Muscle of arm (tissue), 12 donors: ENCODE data around the gene ZFX. TPM values are rescaled to one million over a fixed set of nuclear protein-coding genes. Genes with fewer than 3 reads are reported as not detected.
"Not testable (repeated sequence)": the region's sequence is repeated elsewhere in the genome, so short reads cannot be mapped to it uniquely, and the experiment has no call there.

Source experiments
- DNase-seq: peaks from one replicate; pipeline ENCODE4 v3.0.0-alpha.2; 2013
- polyA plus RNA-seq, 12 donors: library from polyadenylated mRNA; unstranded; fragments of 120-200 nt; gene quantifications; one replicate each; pipeline ENCODE4 v1.2.1, GENCODE V29; 2013; ENCODE audit not compliant: insufficient read length in 12 of 12

The ZFX gene
- polyA plus RNA-seq, 12 donors, result 17.4 to 39.6 (median 25.3) TPM; not detected in 1

DNA sequence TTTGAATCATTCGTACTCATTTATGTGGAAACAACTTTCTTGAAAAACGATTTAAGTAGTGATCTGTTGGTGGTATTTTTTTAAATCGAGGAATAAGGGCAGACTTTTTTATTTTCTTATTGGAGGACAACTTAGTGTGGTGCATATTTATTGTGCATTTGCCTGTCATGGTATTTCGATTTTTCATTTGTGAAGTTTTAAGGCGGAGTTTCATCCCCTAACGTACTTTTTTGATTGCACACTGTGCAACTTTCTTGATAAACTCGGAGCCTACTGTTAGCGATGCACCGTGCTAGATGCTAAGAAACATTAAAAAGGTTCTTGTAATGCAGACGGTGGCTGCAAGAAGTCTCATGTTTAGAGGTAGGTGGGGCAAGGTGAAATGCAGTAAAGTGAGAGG is 1.4 kb downstream of the ZFX start:
- no peak for DNase-seq

DNA sequence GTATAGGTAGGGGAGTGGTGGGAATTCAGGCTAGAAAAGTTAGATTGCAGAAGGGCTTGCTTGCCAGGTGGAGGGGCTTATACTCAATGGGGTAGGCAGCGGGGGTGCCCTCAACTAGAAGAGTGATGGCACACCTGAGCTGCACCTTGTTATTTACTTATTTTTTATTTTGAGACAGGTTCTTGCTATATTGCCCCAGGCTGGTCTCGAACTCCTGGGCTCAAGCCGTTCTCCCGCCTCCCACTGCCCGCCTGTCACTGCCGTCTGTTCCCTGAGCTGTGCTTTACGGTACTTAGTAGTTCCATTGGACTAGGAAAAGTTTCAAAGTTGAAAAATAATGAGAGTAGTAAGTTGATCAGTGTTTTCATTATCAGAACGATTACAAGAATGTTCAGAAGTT is 2.0 kb downstream of the ZFX start:
- DNase-seq, result no peak

DNA sequence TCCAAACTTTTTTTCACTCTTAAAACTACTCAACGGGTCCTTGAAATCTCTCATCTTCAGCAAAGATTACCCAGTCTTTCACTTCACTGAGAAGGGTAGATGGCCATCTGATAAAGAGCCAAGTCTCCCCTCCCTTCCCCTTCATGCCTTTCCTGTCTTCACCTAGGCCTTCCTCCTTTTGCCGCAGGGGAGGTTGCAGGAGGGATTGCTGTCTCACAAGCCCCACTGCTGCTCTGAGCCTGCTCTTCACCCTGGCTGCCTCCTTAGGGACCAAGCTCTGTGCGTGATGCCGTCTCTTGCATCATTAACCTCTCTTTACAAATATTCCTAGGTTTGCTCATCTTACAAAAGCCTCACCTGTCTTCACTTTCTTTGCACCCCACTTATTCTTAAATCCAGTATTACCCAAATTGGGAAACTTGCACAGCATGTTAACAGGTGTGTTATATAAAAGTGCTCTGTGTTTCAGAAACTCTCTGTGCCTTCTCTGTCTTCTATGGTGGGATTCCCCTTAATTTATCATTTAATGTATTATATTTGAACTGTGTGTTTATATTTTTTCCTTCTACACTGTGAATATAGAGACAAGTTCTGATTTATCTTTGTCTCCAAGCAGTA is 3.8 kb downstream of the ZFX start:
- DNase-seq, result no peak

DNA sequence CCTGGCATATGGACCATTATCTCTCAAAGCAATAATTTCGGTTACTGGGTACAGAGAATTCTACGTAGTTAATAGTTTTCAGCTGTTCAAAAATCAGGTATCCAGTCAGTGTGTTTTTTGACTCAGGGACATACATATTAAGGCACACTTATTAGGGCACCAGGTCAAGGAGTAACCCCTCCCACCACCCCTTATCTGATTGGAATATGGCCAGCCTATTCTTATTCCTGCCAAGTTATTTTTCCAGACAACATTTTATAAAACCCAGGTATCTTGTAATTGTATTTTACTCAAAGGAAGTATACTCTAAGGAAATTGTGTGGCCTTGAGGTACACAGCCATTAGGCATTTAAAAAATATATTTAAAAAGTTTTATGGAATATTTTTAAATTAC is 4.3 kb downstream of the ZFX start:
- DNase-seq, result no peak

DNA sequence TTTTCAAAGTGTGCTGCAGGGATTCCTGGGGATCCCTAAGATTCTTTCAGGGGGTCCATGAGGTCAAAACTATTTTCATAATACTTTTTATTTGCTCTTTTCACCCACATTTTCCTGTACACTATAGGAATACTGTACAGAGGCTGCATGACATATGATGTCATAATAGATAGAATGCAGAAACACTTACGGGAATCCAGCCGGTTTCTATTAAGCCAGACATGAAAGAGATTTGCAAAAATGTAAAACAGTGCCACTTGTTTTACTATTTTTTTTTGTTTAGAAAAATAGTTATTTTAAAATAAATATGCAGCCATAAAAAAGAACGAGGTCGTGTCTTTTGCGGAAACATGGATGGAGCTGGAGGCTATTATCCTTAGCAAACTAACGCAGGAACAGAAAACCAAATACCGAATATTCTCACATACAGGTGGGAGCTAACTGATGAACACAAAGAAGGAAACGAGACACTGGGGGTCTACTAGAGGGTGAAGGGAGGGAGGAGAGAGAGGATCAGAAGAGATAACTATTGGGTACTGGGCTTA is 5.0 kb downstream of the ZFX start:
- DNase-seq, result no peak

DNA sequence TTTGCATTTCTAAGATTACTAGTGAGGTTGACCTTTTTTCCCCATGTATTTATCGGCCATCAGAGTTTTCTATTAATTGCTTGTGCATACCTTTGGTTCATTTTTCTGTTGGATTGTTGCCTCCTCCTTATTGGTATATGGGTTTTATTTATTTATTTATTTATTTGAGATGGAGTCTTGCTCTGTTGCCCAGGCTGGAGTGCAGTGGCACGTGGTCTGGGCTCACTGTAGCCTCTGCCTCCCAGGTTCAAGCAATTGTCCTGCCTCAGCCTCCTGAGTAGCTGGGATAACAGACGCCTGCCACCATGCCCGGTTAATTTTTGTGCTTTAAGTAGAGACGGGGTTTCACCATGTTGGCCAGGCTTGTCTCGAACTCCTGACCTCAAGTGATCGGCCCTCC is 6.2 kb downstream of the ZFX start:
- DNase-seq, result not testable (repeated sequence)

DNA sequence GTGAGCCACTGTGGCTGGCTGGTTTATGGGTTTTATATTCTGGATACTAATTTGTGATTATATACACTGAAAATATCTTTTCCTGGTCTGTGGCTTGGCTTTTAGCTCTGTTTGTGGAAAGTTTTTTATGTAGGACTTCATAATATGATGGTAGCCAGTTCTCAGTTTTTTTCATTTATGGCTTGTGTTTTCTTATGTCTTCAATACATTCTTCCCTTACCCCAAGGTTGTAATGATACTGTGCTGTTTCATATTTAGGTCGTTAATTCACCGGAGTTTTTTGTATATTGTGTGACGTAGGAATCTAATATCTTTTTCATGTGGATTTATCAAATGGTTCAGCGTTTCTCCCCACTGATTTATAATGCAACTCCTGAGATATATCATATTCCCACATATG is 6.6 kb downstream of the ZFX start:
- DNase-seq, result no peak

DNA sequence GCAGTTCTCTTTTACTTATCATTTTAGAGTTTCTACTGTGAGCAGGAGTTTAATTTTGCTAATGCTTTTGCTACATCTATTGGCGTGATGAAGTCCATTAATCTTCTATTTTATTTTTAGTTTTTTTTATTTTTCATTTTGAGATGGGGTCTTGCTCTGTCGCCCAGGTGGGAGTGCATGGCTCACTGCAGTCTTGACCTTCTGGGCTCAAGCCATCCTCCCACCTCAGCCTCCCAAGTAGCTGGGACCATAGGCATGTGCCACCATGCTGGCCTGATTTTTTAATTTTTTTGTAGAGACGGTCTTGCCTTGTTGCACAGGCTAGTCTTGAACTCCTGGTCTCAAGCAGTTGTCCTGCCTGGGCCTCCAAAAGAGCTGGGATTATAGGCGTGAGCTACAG is 9.4 kb downstream of the ZFX start:
- no peak for DNase-seq

DNA sequence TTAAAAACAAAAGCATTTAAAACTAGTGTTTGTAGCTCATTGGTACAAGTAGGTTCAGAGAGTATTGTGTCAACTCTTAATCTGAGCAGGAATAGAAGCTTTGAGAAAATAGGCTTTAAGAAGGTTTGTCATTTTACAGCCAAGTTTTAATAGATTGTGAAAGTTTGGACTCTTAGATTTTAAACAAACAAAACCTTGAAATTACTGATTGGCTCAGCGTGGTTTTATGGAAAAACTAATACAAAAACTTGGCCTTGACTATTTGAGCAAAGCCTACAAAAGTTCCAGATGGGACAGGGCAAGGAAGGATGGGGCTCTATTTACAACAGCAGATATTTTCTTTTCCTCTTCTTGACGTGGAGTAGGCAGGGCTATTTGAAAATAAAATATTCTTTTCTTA is 16.5 kb downstream of the ZFX start:
- DNase-seq, result no peak

DNA sequence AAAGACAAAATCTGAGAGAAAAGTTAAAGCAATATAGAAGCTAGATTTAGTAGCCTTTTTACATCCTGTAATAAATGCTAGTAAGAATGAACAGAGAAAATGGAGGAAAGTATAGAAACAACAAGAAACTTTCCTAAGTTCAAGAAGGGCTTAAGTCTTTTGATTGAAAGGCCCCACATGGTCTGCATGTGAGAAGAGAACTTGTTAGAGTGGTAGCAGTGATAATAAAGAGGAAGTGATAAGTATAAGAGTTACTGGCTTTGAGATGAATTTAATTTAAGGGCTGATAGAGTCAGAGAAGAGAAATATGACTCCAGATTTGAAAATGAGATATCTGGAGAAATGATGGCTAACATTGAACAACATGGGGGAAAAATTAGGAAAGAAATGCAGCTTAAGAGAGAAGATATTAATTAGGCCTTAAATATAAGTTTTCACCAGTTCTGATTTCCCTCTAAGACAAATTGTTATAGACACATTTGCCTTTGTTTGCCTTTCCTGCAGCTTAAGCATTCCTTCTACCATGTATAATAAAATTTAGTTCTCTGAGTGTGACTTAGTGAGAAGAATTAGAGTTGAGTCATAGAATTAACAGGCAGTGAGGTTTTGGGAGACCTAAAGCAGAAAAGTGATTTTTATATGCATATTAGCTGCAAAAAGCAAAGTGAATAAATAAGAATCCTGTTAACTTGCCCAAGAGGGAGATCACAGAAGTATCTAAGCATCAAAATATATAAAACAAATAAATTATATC is 18.4 kb downstream of the ZFX start:
- DNase-seq, result no peak

DNA sequence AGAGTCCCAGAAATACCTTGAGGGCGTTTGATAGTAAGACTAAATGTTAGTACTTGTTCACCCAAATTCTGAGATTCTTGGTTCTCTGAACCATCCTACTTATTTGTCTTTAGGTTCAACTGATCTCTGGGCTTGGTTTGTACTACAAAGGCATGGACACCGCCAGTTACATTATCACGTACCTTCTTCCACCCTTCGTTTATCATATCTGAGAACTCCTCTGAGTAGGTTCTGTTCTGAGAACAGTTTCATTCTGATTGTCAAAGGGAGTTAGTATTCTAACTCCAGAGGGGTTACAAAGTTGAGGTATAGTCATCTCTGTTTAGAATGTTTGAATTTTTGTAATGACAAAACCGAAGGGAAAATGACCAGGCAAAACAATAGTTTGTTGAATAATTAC is 19.3 kb downstream of the ZFX start:
- DNase-seq, result no peak

DNA sequence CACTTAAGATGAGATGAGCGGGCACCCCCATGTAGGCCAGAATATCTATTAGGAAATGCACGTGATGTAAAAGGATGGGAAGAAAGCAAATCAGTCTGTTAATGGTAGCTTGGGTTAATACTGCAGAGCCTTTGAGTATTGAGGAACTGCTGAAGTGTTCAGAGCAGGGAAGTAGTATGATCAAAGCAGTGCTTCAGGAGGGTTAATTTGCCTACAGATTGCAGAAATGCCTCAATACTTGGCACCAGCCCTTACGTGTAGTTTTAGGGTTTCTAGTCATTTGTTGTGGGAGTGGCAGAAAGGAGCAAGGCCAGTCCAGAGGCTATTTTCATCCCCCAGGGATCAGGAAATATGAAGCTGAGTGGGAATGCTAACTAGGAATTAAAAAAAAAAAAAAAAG is 19.7 kb downstream of the ZFX start:
- DNase-seq, result no peak

DNA sequence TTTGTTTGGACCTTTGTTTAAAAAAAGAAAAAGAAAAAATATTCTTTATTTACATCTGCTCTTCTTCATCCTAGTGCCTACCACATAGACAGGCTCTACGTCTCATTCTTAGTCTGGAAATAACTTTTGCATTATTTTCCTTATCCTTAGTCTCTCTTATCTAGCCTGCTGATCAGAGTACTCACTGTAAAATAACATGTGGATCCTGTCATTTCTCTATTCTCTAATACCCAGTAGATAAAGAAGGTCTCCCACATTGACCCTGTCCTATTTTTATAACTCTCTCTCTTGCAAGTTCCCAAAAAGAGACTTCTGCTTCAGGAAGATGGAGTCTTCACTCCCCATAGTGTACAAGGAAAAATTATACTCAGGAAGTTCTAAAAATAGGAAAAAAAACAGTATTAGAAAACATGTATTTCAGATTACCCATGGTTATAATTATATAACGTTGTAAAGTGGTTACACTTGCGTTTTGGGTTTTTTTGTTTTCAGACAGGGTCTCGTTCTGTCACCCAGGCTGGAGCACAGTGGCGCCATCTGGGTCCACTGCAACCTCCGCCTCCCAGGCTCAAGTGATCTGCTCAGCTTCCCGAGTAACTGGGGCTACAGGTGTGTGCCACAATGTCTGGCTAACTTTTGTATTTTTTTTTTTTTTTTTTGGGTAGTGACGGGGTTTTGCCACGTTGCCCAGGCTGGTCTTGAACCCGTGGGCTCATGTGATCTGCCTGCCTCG is 23.8 kb downstream of the ZFX start:
- DNase-seq, result no peak

DNA sequence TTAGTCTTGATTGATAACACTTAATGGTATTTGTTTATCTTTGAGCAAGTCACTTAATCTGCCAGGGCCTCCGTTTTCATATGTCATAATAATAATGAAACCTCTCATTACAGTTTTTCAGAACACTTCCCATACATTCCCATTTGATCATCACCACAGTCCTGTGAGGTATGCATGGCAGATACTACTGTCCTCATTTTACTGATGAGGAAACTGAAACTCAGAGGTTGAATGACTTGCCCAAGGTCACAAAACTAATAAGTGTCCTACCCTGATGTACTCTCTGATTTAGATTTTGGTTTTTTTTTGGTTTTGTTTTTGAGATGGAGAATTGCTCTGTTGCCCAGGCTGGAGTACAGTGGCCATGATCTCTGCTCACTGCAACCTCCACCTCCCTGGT is 25.7 kb downstream of the ZFX start:
- DNase-seq, result no peak

DNA sequence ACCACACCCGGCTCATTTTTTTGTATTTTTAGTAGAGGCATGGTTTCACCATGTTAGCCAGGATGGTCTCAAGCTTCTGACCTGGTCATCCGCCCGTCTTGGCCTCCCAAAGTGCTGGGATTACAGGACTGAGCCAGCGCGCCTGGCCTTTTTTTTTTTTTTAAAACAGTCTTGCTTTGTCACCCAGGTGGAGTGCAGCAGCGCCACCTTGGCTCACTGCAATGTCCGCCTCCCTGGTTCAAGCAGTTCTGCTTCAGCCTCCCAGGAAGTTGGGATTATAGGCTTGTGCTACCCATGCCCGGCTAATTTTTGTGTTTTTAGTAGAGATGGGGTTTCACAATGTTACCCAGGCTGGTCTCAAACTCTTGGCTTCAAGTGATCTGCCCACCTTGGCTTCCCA is 28.9 kb downstream of the ZFX start:
- DNase-seq, result no peak

DNA sequence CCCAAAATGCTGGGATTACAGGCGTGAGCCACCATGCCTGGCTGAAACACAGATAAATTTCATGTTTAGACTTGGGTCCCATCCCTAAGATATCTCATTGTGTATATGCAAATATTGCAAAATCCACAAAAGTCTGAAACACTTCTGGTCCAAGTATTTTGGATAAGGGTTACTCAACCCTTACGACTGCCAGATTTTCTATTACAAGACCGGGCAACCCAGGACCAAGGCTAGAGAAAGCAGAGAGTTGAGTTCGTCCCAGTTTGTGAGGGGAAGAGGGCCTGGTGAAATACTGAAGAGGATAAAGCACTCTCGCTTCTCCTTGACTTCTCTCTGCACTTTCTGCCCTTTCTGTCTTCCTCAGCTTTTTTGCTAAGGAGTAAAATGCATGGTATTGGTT is 34.5 kb downstream of the ZFX start:
- DNase-seq, result no peak

DNA sequence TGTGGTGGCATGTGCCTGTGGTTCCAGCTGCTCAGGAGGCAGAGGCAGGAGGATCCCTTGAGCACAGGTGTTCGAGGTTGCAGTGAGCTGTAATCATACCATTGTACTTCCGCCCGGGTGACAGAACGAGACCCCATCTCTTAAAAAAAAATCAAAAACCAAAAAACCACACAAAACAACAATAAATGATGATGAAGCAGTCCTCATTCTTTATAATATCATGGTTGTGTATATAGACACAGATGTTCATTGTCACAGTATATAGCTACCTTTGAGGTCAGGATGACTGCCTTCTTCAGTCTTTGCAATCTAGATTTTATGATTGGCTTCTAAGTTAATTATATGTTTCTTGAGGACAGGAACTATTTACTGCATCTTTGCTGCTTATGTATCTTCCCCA is 37.0 kb downstream of the ZFX start:
- no peak for DNase-seq

DNA sequence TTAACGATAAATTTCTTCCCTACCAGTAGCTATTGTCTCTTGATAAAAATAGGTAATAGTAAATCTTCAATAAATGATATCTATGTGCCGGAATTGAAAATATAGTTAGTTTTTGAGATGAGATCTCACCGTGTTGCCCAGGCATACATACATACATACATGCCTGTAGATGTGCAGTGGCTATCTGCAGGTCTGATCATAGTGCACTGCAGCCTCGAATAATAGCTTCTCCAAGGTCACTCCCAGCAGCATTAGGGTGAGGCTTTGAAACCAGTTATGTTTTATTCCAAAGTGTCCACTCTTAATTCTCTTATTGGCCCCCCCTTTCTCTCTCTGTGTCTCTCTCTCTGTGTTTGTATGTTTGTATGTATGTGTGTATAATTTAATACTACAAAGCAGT is 37.5 kb downstream of the ZFX start:
- DNase-seq, result no peak

DNA sequence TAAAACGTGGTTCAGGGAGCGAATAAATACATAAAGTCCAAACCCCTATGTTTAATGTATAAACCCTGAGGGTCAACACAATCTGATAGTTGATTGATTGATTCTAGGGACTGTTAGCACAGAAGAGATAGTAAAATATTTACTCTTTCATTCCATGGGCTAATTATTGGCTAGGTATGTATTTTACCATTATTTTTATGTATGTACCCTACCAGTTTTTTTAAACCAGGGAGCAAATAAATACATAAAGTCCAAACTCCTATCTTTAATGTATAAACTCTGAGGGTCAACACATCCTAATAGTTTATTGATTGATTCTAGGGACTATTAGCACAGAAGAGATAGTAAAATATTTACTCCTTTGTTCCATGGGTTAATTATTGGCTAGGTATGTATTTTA is 40.0 kb downstream of the ZFX start:
- DNase-seq, result no peak

DNA sequence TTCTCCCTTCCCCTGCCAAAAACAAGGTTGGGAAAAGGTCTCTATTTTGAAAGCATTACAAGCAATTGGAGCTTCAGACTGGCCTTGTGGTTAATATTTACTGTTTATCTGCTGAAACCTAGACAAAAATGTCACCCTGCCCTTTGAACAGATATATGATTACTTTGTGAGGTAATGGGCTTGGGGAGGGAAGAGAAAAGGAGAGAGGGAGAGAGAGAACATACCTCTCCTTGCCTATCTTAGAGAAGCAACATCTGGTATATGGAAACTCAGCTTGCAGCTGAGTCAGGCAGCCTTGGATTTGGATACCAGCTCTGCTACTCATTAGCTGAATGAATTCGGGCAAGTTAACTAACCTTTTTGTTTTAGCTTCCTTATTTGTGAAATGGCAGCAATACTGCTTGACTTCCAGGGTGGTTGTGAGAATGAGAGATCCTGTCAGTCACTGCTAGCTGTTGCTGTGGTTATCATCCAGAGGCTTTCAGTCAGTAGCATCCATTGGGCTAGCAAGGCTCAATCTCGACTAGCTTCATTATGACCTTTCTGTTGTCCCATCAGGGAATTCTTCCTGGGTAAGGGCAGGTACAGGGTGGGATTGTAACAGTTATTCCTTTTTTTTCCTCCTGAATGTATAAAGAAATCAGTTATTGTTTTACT is 41.1 kb downstream of the ZFX start:
- DNase-seq, result no peak

DNA sequence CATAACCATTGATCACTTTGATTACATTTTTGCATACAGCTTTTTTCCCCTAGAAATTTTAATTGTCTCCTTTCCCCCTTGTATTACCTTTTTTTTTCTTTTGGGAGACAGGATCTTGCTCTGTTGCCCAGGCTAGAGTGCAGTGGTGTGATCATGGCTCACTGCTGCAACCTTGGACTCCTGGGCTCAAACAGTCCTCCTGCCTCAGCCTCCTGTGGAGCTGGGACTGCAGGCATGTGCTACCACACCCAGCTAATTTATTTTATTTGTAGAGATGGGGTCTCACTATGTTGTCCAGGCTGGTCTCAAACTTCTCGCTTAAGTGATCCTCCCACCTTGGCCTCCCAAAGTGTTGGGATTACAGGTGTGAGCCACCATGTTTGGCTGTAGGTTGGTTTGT is 47.0 kb downstream of the ZFX start:
- no peak for DNase-seq

DNA sequence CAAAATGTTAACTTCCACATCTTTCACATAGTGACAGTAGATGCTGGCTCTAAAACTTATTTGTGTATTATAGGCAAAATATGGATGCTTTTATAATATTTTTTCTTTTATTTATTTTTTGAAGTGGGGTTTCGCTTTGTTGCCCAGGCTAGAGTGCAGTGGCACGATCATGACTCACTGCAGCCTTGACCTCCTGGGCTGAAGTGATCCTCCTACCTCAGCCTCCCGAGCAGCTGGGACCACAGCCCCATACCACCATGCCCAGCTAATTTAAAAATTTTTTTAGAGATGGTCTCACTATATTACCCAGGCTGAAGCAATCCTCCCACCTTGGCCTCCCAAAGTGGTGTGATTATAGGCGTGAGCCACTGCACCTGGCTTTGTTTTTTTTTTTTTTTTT is 48.6 kb downstream of the ZFX start:
- no peak for DNase-seq

DNA sequence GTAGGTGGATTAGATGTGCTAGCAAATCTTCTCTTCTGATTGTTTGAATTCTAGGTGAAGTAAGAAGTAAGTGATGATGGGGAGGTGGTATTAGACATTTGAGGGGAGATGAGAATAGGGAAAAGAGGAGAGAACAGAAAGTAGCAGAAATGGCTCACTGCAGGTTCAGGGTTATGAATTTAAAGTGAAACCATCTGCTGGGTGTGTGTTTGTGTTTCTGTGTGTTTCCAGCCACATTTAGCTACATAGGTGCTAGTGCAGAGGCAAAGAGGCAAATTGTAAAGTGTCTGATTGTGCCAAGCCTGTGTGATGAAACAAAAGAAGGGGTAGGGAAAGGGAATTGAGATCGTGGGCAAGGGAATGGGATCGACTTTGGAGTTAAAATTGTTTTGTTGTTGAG is 50.6 kb downstream of the ZFX start:
- DNase-seq, result no peak
